H9 (cell line): ENCODE results near the gene ALDH1A2. TPM values are rescaled to one million over a fixed set of nuclear protein-coding genes. Genes with fewer than 3 reads are reported as not detected.

Source experiments
- DNase-seq: peaks from one replicate; pipeline ENCODE4 v3.0.0-alpha.2; 2017
- H2AFZ ChIP-seq: one replicate; pipeline ENCODE4 v1.6.1; 2013; ENCODE audit warnings: mild to moderate bottlenecking, low read length, control low read depth, moderate library complexity
- H2AK5ac ChIP-seq: 2 replicates; pipeline ENCODE4 v1.6.1; 2013; ENCODE audit warnings: low read length, control low read depth, mixed read lengths; ENCODE audit not compliant: insufficient read length
- H2BK120ac ChIP-seq: one replicate; pipeline ENCODE4 v1.6.1; 2013; ENCODE audit warnings: low read depth, mild to moderate bottlenecking, low read length, control low read depth, inconsistent platforms; ENCODE audit not compliant: poor library complexity, severe bottlenecking
- H2BK12ac ChIP-seq: 2 replicates; pipeline ENCODE4 v1.6.1; 2013; ENCODE audit warnings: low read length, control low read depth, mixed read lengths, low read depth; ENCODE audit not compliant: insufficient read length
- H2BK15ac ChIP-seq: 2 replicates; pipeline ENCODE4 v1.6.1; 2013; ENCODE audit warnings: low read depth, low read length, control low read depth
- H2BK20ac ChIP-seq: one replicate; pipeline ENCODE4 v1.6.1; 2013; ENCODE audit warnings: low read depth, mild to moderate bottlenecking, low read length, control low read depth, inconsistent platforms; ENCODE audit not compliant: poor library complexity, severe bottlenecking
- H2BK5ac ChIP-seq: 2 replicates; pipeline ENCODE4 v1.6.1; 2013; ENCODE audit warnings: low read length, control low read depth, mixed read lengths; ENCODE audit not compliant: insufficient read length
- H3K14ac ChIP-seq: 2 replicates; pipeline ENCODE4 v1.6.1; 2013; ENCODE audit warnings: low read length, control low read depth; ENCODE audit not compliant: insufficient read depth
- H3K18ac ChIP-seq: 2 replicates; pipeline ENCODE4 v1.6.1; 2013; ENCODE audit warnings: low read depth, mild to moderate bottlenecking, mixed read lengths, low read length, control low read depth; ENCODE audit not compliant: insufficient read length
- H3K23ac ChIP-seq: 2 replicates; pipeline ENCODE4 v1.6.1; 2013; ENCODE audit warnings: low read length, control low read depth, mixed read lengths, low read depth; ENCODE audit not compliant: insufficient read length
- H3K23me2 ChIP-seq: 2 replicates; pipeline ENCODE4 v1.6.1; 2013; ENCODE audit warnings: low read depth, mild to moderate bottlenecking, mixed read lengths, low read length, control low read depth; ENCODE audit not compliant: insufficient read length, poor library complexity, severe bottlenecking
- H3K27ac ChIP-seq: 2 replicates; pipeline ENCODE4 v1.5.1; 2013; ENCODE audit warnings: low read length, control low read depth, mixed read lengths, low read depth; ENCODE audit not compliant: insufficient read length
- H3K27me3 ChIP-seq: 2 replicates; pipeline ENCODE4 v1.6.1; 2013; ENCODE audit warnings: low read length, control low read depth, inconsistent platforms; ENCODE audit not compliant: insufficient read depth
- H3K4ac ChIP-seq: 2 replicates; pipeline ENCODE4 v1.6.1; 2013; ENCODE audit warnings: low read depth, mild to moderate bottlenecking, control low read depth, inconsistent platforms, low read length, moderate library complexity
- H3K4me1 ChIP-seq: 2 replicates; pipeline ENCODE4 v1.6.1; 2013; ENCODE audit warnings: low read length, control low read depth, inconsistent platforms; ENCODE audit not compliant: insufficient read depth
- H3K4me2 ChIP-seq: 2 replicates; pipeline ENCODE4 v1.6.1; 2013; ENCODE audit warnings: low read length, control low read depth, mixed read lengths; ENCODE audit not compliant: insufficient read length, insufficient read depth
- H3K56ac ChIP-seq: 2 replicates; pipeline ENCODE4 v1.6.1; 2013; ENCODE audit warnings: low read depth, mild to moderate bottlenecking, mixed read lengths, low read length, control low read depth; ENCODE audit not compliant: insufficient read length
- H3K79me1 ChIP-seq: 2 replicates; pipeline ENCODE4 v1.6.1; 2013; ENCODE audit warnings: low read depth, mild to moderate bottlenecking, moderate library complexity, low read length, control low read depth, inconsistent platforms; ENCODE audit not compliant: insufficient read depth, poor library complexity, severe bottlenecking
- H3K79me2 ChIP-seq: 2 replicates; pipeline ENCODE4 v1.6.1; 2013; ENCODE audit warnings: low read length, control low read depth, inconsistent platforms; ENCODE audit not compliant: insufficient read depth
- H3K9ac ChIP-seq: 2 replicates; pipeline ENCODE4 v1.6.1; 2013; ENCODE audit warnings: low read length, control low read depth, mixed read lengths; ENCODE audit not compliant: insufficient read length; ENCODE audit errors: extremely low read depth
- H3K9me3 ChIP-seq: one replicate; pipeline ENCODE4 v1.6.1; 2013; ENCODE audit warnings: low read depth, low read length, inconsistent platforms; ENCODE audit not compliant: control insufficient read depth
- H3T11ph ChIP-seq: one replicate; pipeline ENCODE4 v1.6.1; 2013; ENCODE audit warnings: mild to moderate bottlenecking, low read length, control low read depth, inconsistent platforms
- H4K20me1 ChIP-seq: one replicate; pipeline ENCODE4 v1.6.1; 2013; ENCODE audit not compliant: control insufficient read depth, insufficient read length, insufficient read depth
- H4K5ac ChIP-seq: 2 replicates; pipeline ENCODE4 v1.6.1; 2013; ENCODE audit warnings: low read depth, mild to moderate bottlenecking, mixed read lengths, low read length, control low read depth; ENCODE audit not compliant: insufficient read length
- H4K8ac ChIP-seq: replicated peaks from 2 replicates; pipeline ENCODE4 v1.6.1; 2013; ENCODE audit warnings: low read length, control low read depth, mixed read lengths, low read depth; ENCODE audit not compliant: insufficient read length
- H4K91ac ChIP-seq: 2 replicates; pipeline ENCODE4 v1.6.1; 2013; ENCODE audit warnings: low read depth, mild to moderate bottlenecking, moderate library complexity, mixed read lengths, low read length, control low read depth; ENCODE audit not compliant: insufficient read length
- H3K27ac Mint-ChIP-seq, 3 experiments: 2 replicates in 2 of 3; 3 replicates in 1 of 3; pipeline ENCODE4 v1.8.0; 2020 to 2021; ENCODE audit warnings: mixed read lengths in 3 of 3, mild to moderate bottlenecking in 1 of 3, moderate library complexity in 1 of 3
- H3K27me3 Mint-ChIP-seq: 2 replicates; pipeline ENCODE4 v1.8.0; 2021; ENCODE audit warnings: low read depth, mild to moderate bottlenecking, moderate library complexity, mixed read lengths
- H3K36me3 Mint-ChIP-seq, 3 experiments: 2 replicates in 2 of 3; 3 replicates in 1 of 3; pipeline ENCODE4 v1.8.0; 2020 to 2021; ENCODE audit warnings: low read depth in 3 of 3, mixed read lengths in 3 of 3; ENCODE audit not compliant: insufficient read depth in 1 of 3
- H3K4me1 Mint-ChIP-seq, 2 experiments: 2 replicates each; pipeline ENCODE4 v1.8.0; 2020; ENCODE audit warnings: mixed read lengths in 2 of 2
- H3K4me3 Mint-ChIP-seq, 2 experiments: 2 replicates in 1 of 2; 3 replicates in 1 of 2; pipeline ENCODE4 v1.8.0; 2020 to 2021; ENCODE audit warnings: mild to moderate bottlenecking in 2 of 2, mixed read lengths in 2 of 2, moderate library complexity in 1 of 2
- H3K9me3 Mint-ChIP-seq, 2 experiments: 2 replicates in 1 of 2; 3 replicates in 1 of 2; pipeline ENCODE4 v1.8.0; 2020; ENCODE audit warnings: mild to moderate bottlenecking in 2 of 2, mixed read lengths in 2 of 2, moderate library complexity in 1 of 2
- WGBS: extraction: QIAGEN DNeasy Blood & Tissue Kit; methylation state at CpG from one replicate; pipeline ENCODE4 v1.1.7; 2013; ENCODE audit warnings: missing lambda C conversion rate, low lambda C conversion rate, mixed read lengths; ENCODE audit not compliant: insufficient read length; ENCODE audit errors: extremely low coverage; 5-methylcytosine and 5-hydroxymethylcytosine counted together
- total RNA-seq: library from RNA; stranded (reverse); gene quantifications from 2 replicates; pipeline ENCODE4 v1.2.1, GENCODE V29; 2021
- TF ChIP-seq, protein P1 (sequence below): fragments of 200-600 bp; sonication (generic); conservative IDR thresholded peaks from 3 replicates; pipeline ENCODE4 v1.8.0; 2021; ENCODE audit warnings: antibody characterized with exemption, mild to moderate bottlenecking

The ALDH1A2 gene
- total RNA-seq, 1 experiment from 2014 or later, result 0.72 TPM

DNA sequence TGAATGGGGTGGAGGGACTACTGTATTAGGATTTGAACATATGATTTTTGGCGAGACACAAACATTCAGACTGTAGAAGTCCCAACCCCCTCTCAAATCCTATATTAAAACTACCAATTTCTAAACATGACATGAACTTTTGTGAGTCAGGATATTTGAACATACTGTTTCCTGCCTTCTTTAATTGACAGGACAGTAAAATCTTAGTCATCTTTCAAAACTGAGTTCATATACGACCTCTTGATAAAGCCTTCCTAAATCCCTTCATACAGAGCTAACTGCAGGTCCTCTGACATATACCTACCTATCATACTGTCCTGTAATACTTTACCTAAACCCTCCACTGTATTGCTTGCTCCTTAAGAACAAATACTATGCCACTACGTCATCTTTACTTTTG, 23.5 kb downstream of the ALDH1A2 start:
- Mint-ChIP-seq H3K36me3 (no peaks in the 10 kb centered on the region), H3K27ac (no peak overlapping the region), H3K9me3 (peaks cover 0 to 7% of the 10 kb centered on the region in 2 experiments; a peak in 1 of 5 replicates), H3K4me1 (peaks cover 15 to 19% of the 10 kb centered on the region in 2 experiments), H3K27me3 (peaks cover 42% of the 10 kb centered on the region), H3K4me3 (no peak overlapping the region)
- H3K4me1 ChIP-seq, result no peaks in the 10 kb centered on the region; the same call in 1 of the 2 replicates
- H2AK5ac ChIP-seq, result no peak overlapping the region
- no peaks in the 10 kb centered on the region for H3K79me2 ChIP-seq
- H3K14ac ChIP-seq, result no peak overlapping the region
- H2BK12ac ChIP-seq, result no peak overlapping the region
- no peak overlapping the region for H3K4ac ChIP-seq
- WGBS, result no CpG with 5 or more reads among the region's 3 CpGs
- no peaks in the 10 kb centered on the region for H3K9me3 ChIP-seq
- H2BK120ac ChIP-seq, result no peak overlapping the region
- DNase-seq, result no peak
- H3T11ph ChIP-seq, result no peak overlapping the region
- H2BK5ac ChIP-seq, result no peak overlapping the region
- no peak overlapping the region for H3K56ac ChIP-seq
- no peak overlapping the region for H4K91ac ChIP-seq
- no peak overlapping the region for H4K5ac ChIP-seq
- no peak overlapping the region for H3K27ac ChIP-seq
- H3K4me2 ChIP-seq, result no peak overlapping the region
- no peak overlapping the region for H2BK15ac ChIP-seq
- no peaks in the 10 kb centered on the region for H3K79me1 ChIP-seq
- no peak overlapping the region for H3K9ac ChIP-seq
- H3K18ac ChIP-seq, result no peak overlapping the region
- TF ChIP-seq, protein P1, sequence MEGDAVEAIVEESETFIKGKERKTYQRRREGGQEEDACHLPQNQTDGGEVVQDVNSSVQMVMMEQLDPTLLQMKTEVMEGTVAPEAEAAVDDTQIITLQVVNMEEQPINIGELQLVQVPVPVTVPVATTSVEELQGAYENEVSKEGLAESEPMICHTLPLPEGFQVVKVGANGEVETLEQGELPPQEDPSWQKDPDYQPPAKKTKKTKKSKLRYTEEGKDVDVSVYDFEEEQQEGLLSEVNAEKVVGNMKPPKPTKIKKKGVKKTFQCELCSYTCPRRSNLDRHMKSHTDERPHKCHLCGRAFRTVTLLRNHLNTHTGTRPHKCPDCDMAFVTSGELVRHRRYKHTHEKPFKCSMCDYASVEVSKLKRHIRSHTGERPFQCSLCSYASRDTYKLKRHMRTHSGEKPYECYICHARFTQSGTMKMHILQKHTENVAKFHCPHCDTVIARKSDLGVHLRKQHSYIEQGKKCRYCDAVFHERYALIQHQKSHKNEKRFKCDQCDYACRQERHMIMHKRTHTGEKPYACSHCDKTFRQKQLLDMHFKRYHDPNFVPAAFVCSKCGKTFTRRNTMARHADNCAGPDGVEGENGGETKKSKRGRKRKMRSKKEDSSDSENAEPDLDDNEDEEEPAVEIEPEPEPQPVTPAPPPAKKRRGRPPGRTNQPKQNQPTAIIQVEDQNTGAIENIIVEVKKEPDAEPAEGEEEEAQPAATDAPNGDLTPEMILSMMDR, result no peak
- no peak overlapping the region for H2AFZ ChIP-seq
- H4K20me1 ChIP-seq, result no peaks in the 10 kb centered on the region
- no peak overlapping the region for H2BK20ac ChIP-seq
- H3K23ac ChIP-seq, result no peak overlapping the region
- H3K27me3 ChIP-seq, result no peaks in the 10 kb centered on the region
- no peak overlapping the region for H4K8ac ChIP-seq
- no peaks in the 10 kb centered on the region for H3K23me2 ChIP-seq
